A549 (cell line): Measurements from ENCODE around the gene NFE2L3. TPM values are rescaled to one million over a fixed set of nuclear protein-coding genes. Genes with fewer than 3 reads are reported as not detected.

Experiments used
- ATAC-seq, 2 experiments: fragments of 200-7000 bp in 1 of 2; fragments of >200 bp in 1 of 2; cut with Nextera tagmentation in 1 of 2; cut with Tn5 transposase in 1 of 2; 3 replicates each; pipeline versions ENCODE4 v1.8.0 to v1.9.1; 2018 to 2020; ENCODE audit warnings: mild to moderate bottlenecking in 1 of 2, moderate library complexity in 1 of 2
- CTCF ChIA-PET: fragments of 300-600 bp; sonication (Branson Sonifier 250); formaldehyde crosslinking; extraction: SDS; loops from one replicate; lab custom pipeline; 2021; ENCODE audit warnings: antibody characterized with exemption, inconsistent platforms; lab: Yijun Ruan, JAX
- POLR2A ChIA-PET: fragments of 350-600 bp; formaldehyde crosslinking; extraction: SDS; loops from one replicate; lab custom pipeline; 2021; ENCODE audit warnings: antibody characterized with exemption, inconsistent platforms; lab: Yijun Ruan, JAX
- DNase-seq, 2 experiments: peaks; one replicate each; pipeline versions ENCODE4 v3.0.0 to v3.0.0-alpha.2; 2011 to 2016; ENCODE audit warnings: low read depth in 1 of 2, low spot score in 1 of 2
- FAIRE-seq: peaks from 2 replicates; lab custom pipeline; 2011; peaks lifted over from hg19 to GRCh38; lab: Jason Lieb, UNC
- H3K27ac ChIP-seq, 2 experiments: fragments of >200 bp; sonication (Bioruptor Twin); formaldehyde crosslinking; 3 replicates each; pipeline ENCODE4 v1.5.1; 2016 to 2017
- H3K4me1 ChIP-seq: fragments of >200 bp; sonication (Bioruptor Twin); formaldehyde crosslinking; 3 replicates; pipeline ENCODE4 v1.6.1; 2016
- H3K4me2 ChIP-seq: fragments of >200 bp; sonication (Bioruptor Twin); formaldehyde crosslinking; 3 replicates; pipeline ENCODE4 v1.6.1; 2016
- H3K4me3 ChIP-seq: fragments of >200 bp; sonication (Bioruptor Twin); formaldehyde crosslinking; 3 replicates; pipeline ENCODE4 v1.5.1; 2016
- H3K9me3 ChIP-seq: fragments of >200 bp; sonication (Bioruptor Twin); formaldehyde crosslinking; 3 replicates; pipeline ENCODE4 v1.6.1; 2016
- CEBPB ChIP-seq, 2 experiments: fragments of >200 bp in 1 of 2; sonication (Bioruptor Twin) in 1 of 2; formaldehyde crosslinking in 1 of 2; IDR thresholded peaks; 2 replicates each; pipeline ENCODE4 v1.6.1; 2012 to 2016
- CHD2 ChIP-seq: fragments of 150-350 bp; IDR thresholded peaks from 2 replicates; pipeline ENCODE4 v1.6.1; 2014; ENCODE audit warnings: low read length; ENCODE audit not compliant: partially characterized antibody
- EHF ChIP-seq: fragments of 250-450 bp; sonication (Bioruptor Pico); IDR thresholded peaks from 2 replicates; pipeline ENCODE4 v1.5.0; 2020; ENCODE audit warnings: mild to moderate bottlenecking
- ESRRA ChIP-seq: fragments of 150-350 bp; IDR thresholded peaks from 2 replicates; pipeline ENCODE4 v1.6.1; 2014; ENCODE audit warnings: mild to moderate bottlenecking, low read length, borderline replicate concordance
- FOXS1 ChIP-seq: fragments of 250-450 bp; sonication (Bioruptor Pico); IDR thresholded peaks from 2 replicates; pipeline ENCODE4 v1.5.0; 2020; ENCODE audit warnings: mild to moderate bottlenecking, moderate library complexity
- GATA3 ChIP-seq: IDR thresholded peaks from 2 replicates; pipeline ENCODE4 v1.6.1; 2012; ENCODE audit warnings: borderline replicate concordance
- HDAC2 ChIP-seq: fragments of 200-600 bp; sonication (generic); IDR thresholded peaks from 2 replicates; pipeline ENCODE4 v1.6.1; 2016
- HOXA7 ChIP-seq: fragments of 250-450 bp; sonication (Bioruptor Pico); IDR thresholded peaks from 2 replicates; pipeline ENCODE4 v1.5.0; 2020; ENCODE audit warnings: mild to moderate bottlenecking, moderate library complexity
- HOXB13 ChIP-seq: fragments of 250-450 bp; sonication (Bioruptor Pico); IDR thresholded peaks from 2 replicates; pipeline ENCODE4 v1.5.0; 2020; ENCODE audit warnings: low read depth, mild to moderate bottlenecking, moderate library complexity
- HOXB5 ChIP-seq: fragments of 250-450 bp; sonication (Bioruptor Pico); IDR thresholded peaks from 2 replicates; pipeline ENCODE4 v1.5.0; 2020; ENCODE audit warnings: mild to moderate bottlenecking, moderate library complexity
- KDM1A ChIP-seq: fragments of 200-600 bp; sonication (generic); IDR thresholded peaks from 2 replicates; pipeline ENCODE4 v1.6.1; 2016; ENCODE audit warnings: low read depth, mild to moderate bottlenecking
- MAFK ChIP-seq: fragments of 450-650 bp; IDR thresholded peaks from 2 replicates; pipeline ENCODE4 v1.6.1; 2014; ENCODE audit not compliant: partially characterized antibody
- MAZ ChIP-seq: fragments of 150-350 bp; IDR thresholded peaks from 2 replicates; pipeline ENCODE4 v1.6.1; 2014; ENCODE audit warnings: antibody characterized with exemption, low read depth, low read length, borderline replicate concordance
- NFE2L2 ChIP-seq: fragments of 150-350 bp; conservative IDR thresholded peaks from 2 replicates; pipeline ENCODE4 v1.6.1; 2014; ENCODE audit warnings: low read length
- NR3C1 ChIP-seq: fragments of >200 bp; sonication (Bioruptor Twin); formaldehyde crosslinking; IDR thresholded peaks from 3 replicates; pipeline ENCODE4 v1.6.1; 2017
- POLR2AphosphoS2 ChIP-seq: conservative IDR thresholded peaks from 2 replicates; pipeline ENCODE4 v1.6.1; 2012; ENCODE audit warnings: low read length, improper control_type of control experiment, inconsistent platforms
- RNF2 ChIP-seq: fragments of 200-600 bp; sonication (generic); IDR thresholded peaks from 2 replicates; pipeline ENCODE4 v1.6.1; 2016; ENCODE audit warnings: low read depth, mild to moderate bottlenecking, antibody characterized with exemption, moderate library complexity, borderline replicate concordance
- TP53 ChIP-seq: fragments of 250-450 bp; sonication (Bioruptor Pico); IDR thresholded peaks from 2 replicates; pipeline ENCODE4 v1.5.0; 2021; ENCODE audit warnings: mild to moderate bottlenecking, moderate library complexity
- WGBS: methylation state at CpG from one replicate; pipeline ENCODE4 v1.1.6; 2017; ENCODE audit errors: missing lambda C conversion rate; 5-methylcytosine and 5-hydroxymethylcytosine counted together
- polyA plus RNA-seq, 4 experiments: library from polyadenylated mRNA; depleted of rRNA in 3 of 4; stranded (reverse); fragments of >200 nt; fragmentation: RNase III in 1 of 4; extraction: RNeasy Plus Mini Kit Qiagen cat#74134 plus additional on column Dnase treatment in 1 of 4; gene quantifications; 2 replicates in 3 of 4; 3 replicates in 1 of 4; pipeline ENCODE4 v1.2.3, GENCODE V29; 2011 to 2017
- TF ChIP-seq, protein P1 (sequence below): IDR thresholded peaks from 2 replicates; pipeline ENCODE4 v1.6.1; 2012; ENCODE audit warnings: low read depth, borderline replicate concordance
- TF ChIP-seq, protein P2 (sequence below): fragments of 450-650 bp; IDR thresholded peaks from 2 replicates; pipeline ENCODE4 v1.6.1; 2014; ENCODE audit warnings: antibody characterized with exemption
- TF ChIP-seq, protein P3 (sequence below): IDR thresholded peaks from 2 replicates; pipeline ENCODE4 v1.6.1; 2012
- TF ChIP-seq, protein P4 (sequence below): fragments of 200-600 bp; sonication (generic); IDR thresholded peaks from 2 replicates; pipeline ENCODE4 v1.6.1; 2016; ENCODE audit warnings: antibody characterized with exemption, mild to moderate bottlenecking, moderate library complexity
- TF ChIP-seq, protein P5 (sequence below): IDR thresholded peaks from 2 replicates; pipeline ENCODE4 v1.6.1; 2012
- TF ChIP-seq, protein P6 (sequence below): fragments of >200 bp; sonication (Bioruptor Twin); formaldehyde crosslinking; IDR thresholded peaks from 2 replicates; pipeline ENCODE4 v1.6.1; 2016

The NFE2L3 gene
- polyA plus RNA-seq, 2 of the 4 experiments (the other 2 are of a cell fraction), result 4.9 to 11.4 TPM

DNA sequence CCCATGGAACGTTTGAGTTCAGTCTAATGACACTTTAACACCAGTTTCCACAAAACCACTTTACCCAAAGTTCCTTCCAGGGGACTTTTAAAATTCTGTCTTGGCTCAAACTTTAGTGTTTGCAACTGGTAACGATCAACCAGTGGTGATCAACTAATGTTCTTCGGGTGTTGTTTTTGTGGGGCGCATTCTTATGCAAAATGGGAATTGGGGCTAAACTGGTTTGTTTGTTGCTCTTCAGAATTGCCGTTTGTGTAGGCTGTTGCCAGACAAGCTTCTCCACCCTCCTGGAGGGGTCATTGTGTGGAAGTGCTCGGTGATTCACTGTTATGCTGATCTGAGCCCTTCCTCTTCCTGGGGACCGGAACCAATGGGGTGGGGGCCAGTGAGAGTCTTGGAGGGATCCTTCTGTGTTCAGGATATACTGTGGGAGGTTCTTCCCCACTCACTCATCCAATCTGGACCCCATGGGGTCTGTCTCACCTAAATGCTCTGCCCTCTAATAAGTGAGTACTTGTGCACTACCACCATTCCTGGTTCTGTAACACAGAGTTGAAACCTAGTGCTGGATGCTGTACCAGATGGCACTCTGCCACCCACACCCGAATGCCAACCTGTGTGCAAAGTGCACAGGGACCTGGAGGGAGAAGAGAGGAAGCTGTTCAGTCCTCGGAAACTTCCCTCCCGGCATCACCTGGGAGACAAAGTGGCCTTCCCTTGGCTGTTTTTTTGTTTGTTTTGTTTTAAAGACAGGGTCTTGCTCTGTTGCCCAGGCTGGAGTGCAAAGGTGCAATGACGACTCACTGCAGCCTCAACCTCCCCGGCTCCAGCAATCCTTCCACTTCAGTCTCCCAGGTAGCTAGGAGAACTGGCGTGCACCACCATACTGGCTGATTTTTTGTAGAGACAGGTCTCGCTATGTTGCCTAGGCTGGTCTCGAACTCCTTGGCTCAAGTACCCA lies 2.1 kb downstream of the NFE2L3 start:
- no peak overlapping the region for H3K4me2 ChIP-seq
- ChIA-PET CTCF (interaction anchor here (0.6 to 3.7 kb wide), 6 partner anchors 12 to 259 kb away, joined by 3 to 14 read pairs (median 4); no protein-coding TSS in a partner anchor), POLR2A (interaction anchor here (0.6 kb wide), 1 partner anchor 41 kb away, joined by 4 read pairs; no protein-coding TSS in a partner anchor)
- TF ChIP-seq RNF2, result no peak
- no peak for TF ChIP-seq FOXS1
- TF ChIP-seq, protein P1, sequence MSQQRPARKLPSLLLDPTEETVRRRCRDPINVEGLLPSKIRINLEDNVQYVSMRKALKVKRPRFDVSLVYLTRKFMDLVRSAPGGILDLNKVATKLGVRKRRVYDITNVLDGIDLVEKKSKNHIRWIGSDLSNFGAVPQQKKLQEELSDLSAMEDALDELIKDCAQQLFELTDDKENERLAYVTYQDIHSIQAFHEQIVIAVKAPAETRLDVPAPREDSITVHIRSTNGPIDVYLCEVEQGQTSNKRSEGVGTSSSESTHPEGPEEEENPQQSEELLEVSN, result no peak
- TF ChIP-seq, protein P2, sequence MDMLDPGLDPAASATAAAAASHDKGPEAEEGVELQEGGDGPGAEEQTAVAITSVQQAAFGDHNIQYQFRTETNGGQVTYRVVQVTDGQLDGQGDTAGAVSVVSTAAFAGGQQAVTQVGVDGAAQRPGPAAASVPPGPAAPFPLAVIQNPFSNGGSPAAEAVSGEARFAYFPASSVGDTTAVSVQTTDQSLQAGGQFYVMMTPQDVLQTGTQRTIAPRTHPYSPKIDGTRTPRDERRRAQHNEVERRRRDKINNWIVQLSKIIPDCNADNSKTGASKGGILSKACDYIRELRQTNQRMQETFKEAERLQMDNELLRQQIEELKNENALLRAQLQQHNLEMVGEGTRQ, result no peak
- TF ChIP-seq NFE2L2, result no peak
- no peak for TF ChIP-seq MAZ
- no peak for TF ChIP-seq NR3C1
- TF ChIP-seq, protein P3, sequence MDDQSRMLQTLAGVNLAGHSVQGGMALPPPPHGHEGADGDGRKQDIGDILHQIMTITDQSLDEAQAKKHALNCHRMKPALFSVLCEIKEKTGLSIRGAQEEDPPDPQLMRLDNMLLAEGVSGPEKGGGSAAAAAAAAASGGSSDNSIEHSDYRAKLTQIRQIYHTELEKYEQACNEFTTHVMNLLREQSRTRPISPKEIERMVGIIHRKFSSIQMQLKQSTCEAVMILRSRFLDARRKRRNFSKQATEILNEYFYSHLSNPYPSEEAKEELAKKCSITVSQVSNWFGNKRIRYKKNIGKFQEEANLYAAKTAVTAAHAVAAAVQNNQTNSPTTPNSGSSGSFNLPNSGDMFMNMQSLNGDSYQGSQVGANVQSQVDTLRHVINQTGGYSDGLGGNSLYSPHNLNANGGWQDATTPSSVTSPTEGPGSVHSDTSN, result no peak
- no peak for TF ChIP-seq CEBPB (IDR thresholded peaks at IDR 0.05)
- no peak for TF ChIP-seq HOXB13 (CRISPR knock-in tag)
- TF ChIP-seq GATA3, result no peak
- no peak for TF ChIP-seq ESRRA
- no peak for TF ChIP-seq HOXA7
- TF ChIP-seq HOXB5 (CRISPR knock-in tag), result no peak
- peaks cover 28% of the 10 kb centered on the region; the same call in 2 of the 3 replicates for H3K4me1 ChIP-seq
- no peaks in the 10 kb centered on the region for H3K9me3 ChIP-seq
- H3K27ac ChIP-seq, result peak overlapping the region in 1 of 2 experiments; percentile 9; a peak in 1 of 6 replicates
- no peak for DNase-seq
- FAIRE-seq, result no peak
- no peak overlapping the region for H3K4me3 ChIP-seq
- ATAC-seq, result no peak
- 87% methylated on average over 15 of the region's 15 CpGs for WGBS

DNA sequence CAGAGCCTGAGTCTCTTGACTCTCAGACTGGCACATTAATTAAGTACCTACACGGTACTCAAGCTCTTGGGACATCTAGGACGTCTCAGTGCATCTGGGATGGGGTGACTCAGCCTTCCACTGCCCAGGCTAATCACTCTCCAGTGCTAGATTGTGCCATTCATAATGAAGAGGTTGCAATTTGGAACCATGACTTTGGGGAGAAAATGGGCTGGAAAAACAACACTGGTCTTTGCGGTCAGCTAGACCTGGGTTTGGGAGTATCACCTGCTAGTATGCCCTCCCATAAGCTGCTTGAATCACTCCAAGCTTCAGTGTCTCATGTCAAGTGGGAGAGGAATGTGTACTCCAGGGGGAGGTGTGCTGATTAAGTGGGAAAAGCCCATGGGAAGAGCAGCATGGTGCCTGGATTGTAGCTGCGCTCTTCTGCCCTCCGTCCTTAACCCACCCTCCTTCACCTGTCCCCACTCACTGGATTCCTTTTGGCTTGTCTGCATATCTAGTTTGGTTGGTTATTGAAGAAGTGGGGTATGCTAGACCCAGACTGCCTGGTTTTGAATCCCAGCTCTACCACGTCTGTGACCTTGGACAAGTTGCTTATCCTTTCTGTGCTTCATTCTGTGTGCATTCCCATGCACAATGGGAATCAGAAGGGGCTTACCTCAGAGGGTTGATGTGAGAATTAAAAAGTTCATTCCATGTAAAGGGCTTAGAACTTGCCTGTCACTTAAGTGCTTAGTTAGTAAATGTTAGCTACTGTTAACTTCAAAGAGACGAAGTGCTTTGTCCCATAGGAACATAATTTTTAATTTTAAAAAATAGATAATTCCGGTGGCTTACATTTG lies 3.8 kb downstream of the NFE2L3 start:
- ATAC-seq (peak in 1 of 2 experiments; percentile 44; a peak in 3 of 6 replicates), DNase-seq (no peak), FAIRE-seq (no peak)
- no peaks in the 10 kb centered on the region for H3K9me3 ChIP-seq
- H3K4me2 ChIP-seq, result peak overlapping the region; percentile 52
- no peak overlapping the region for H3K4me3 ChIP-seq
- WGBS, result 42% methylated on average over 8 of the region's 8 CpGs
- peak overlapping the region in 1 of 2 experiments; percentile 76; a peak in 3 of 6 replicates for H3K27ac ChIP-seq
- POLR2A ChIA-PET, result interaction anchor here (0.8 to 2.4 kb wide), 4 partner anchors 24 to 44 kb away, joined by 3 to 9 read pairs (median 6); partner anchors contain the start of gene HNRNPA2B1
- H3K4me1 ChIP-seq, result peaks cover 28% of the 10 kb centered on the region; the same call in 2 of the 3 replicates
- CTCF ChIA-PET, result interaction anchor here (0.8 to 3.7 kb wide), 7 partner anchors 11 to 210 kb away, joined by 3 to 14 read pairs (median 4); no protein-coding TSS in a partner anchor
- TF ChIP-seq, protein P4, sequence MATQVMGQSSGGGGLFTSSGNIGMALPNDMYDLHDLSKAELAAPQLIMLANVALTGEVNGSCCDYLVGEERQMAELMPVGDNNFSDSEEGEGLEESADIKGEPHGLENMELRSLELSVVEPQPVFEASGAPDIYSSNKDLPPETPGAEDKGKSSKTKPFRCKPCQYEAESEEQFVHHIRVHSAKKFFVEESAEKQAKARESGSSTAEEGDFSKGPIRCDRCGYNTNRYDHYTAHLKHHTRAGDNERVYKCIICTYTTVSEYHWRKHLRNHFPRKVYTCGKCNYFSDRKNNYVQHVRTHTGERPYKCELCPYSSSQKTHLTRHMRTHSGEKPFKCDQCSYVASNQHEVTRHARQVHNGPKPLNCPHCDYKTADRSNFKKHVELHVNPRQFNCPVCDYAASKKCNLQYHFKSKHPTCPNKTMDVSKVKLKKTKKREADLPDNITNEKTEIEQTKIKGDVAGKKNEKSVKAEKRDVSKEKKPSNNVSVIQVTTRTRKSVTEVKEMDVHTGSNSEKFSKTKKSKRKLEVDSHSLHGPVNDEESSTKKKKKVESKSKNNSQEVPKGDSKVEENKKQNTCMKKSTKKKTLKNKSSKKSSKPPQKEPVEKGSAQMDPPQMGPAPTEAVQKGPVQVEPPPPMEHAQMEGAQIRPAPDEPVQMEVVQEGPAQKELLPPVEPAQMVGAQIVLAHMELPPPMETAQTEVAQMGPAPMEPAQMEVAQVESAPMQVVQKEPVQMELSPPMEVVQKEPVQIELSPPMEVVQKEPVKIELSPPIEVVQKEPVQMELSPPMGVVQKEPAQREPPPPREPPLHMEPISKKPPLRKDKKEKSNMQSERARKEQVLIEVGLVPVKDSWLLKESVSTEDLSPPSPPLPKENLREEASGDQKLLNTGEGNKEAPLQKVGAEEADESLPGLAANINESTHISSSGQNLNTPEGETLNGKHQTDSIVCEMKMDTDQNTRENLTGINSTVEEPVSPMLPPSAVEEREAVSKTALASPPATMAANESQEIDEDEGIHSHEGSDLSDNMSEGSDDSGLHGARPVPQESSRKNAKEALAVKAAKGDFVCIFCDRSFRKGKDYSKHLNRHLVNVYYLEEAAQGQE, result no peak
- TF ChIP-seq TP53 (CRISPR knock-in tag) (no peak), HDAC2 (no peak), MAFK (no peak), CHD2 (no peak), HOXB13 (CRISPR knock-in tag) (no peak), NFE2L2 (no peak), EHF (CRISPR knock-in tag) (no peak), POLR2AphosphoS2 (no peak), KDM1A (no peak)
- TF ChIP-seq, protein P5, sequence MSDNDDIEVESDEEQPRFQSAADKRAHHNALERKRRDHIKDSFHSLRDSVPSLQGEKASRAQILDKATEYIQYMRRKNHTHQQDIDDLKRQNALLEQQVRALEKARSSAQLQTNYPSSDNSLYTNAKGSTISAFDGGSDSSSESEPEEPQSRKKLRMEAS, result no peak
- TF ChIP-seq, protein P6, sequence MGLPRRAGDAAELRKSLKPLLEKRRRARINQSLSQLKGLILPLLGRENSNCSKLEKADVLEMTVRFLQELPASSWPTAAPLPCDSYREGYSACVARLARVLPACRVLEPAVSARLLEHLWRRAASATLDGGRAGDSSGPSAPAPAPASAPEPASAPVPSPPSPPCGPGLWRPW, result no peak
- TF ChIP-seq, protein P3, result no peak
- TF ChIP-seq, protein P1, result no peak
